NCI-H2029 (cell line): ENCODE data around the gene RAB24.
"Not testable (repeated sequence)": the region's sequence is repeated elsewhere in the genome, so short reads cannot be mapped to it uniquely, and the experiment has no call there.

Experiments
- DNase-seq: peaks from one replicate; lab custom pipeline; 2025; lab: John Stamatoyannopoulos, UW

The RAB24 gene

GRCh38 chr5:177311392-177311722 lies 7.8 kb upstream of the RAB24 start:
- DNase-seq: no peak

- DNase-seq: peak; percentile 75
These were observed 7.4 kb upstream of the RAB24 start for GRCh38 chr5:177310757-177311391.

GRCh38 chr5:177310332-177310731 lies 6.8 kb upstream of the RAB24 start:
- DNase-seq: no peak

GRCh38 chr5:177309351-177310191 lies 6.1 kb upstream of the RAB24 start:
- DNase-seq: peak; percentile 82

GRCh38 chr5:177308740-177309139 lies 5.2 kb upstream of the RAB24 start:
- DNase-seq: no peak

- DNase-seq: no peak
These were observed 4.2 kb upstream of the RAB24 start for GRCh38 chr5:177307544-177308363.

GRCh38 chr5:177306674-177307543 lies 3.4 kb upstream of the RAB24 start:
- DNase-seq: no peak

GRCh38 chr5:177306103-177306640 lies 2.7 kb upstream of the RAB24 start:
- not testable (repeated sequence) for DNase-seq

- DNase-seq: no peak
These were observed 1.0 kb upstream of the RAB24 start for GRCh38 chr5:177304392-177305119.

GRCh38 chr5:177303925-177304391 lies 439 bp upstream of the RAB24 start:
- no peak for DNase-seq

GRCh38 chr5:177302354-177303110 lies 987 bp downstream of the RAB24 start:
- DNase-seq: no peak

- DNase-seq: peak; percentile 98
These were observed 1.9 kb downstream of the RAB24 start for GRCh38 chr5:177301503-177302165.

- no peak for DNase-seq
These were observed 2.6 kb downstream of the RAB24 start for GRCh38 chr5:177300951-177301350.

- no peak for DNase-seq
These were observed 3.2 kb downstream of the RAB24 start for GRCh38 chr5:177300236-177300880.

- DNase-seq: no peak
These were observed 3.8 kb downstream of the RAB24 start for GRCh38 chr5:177299697-177300096.

- no peak for DNase-seq
These were observed 5.6 kb downstream of the RAB24 start for GRCh38 chr5:177297922-177298321.

- peak; percentile 82 for DNase-seq
These were observed 6.9 kb downstream of the RAB24 start for GRCh38 chr5:177296581-177296980.

- no peak for DNase-seq
These were observed 7.6 kb downstream of the RAB24 start for GRCh38 chr5:177295924-177296323.

- DNase-seq: no peak
These were observed 8.9 kb downstream of the RAB24 start for GRCh38 chr5:177294632-177295031.
